ENCODE measurements around the gene ALDOB. TPM values are rescaled to one million over a fixed set of nuclear protein-coding genes. Genes with fewer than 3 reads are reported as not detected.

Gene ALDOB
- total and polyA plus RNA-seq, 2 donors from 2014 or later = 11.0 to 4,265 TPM

- Histone ChIP-seq H3K9me3 (ENCODE audit: control insufficient read depth in 2 of 3, insufficient read depth in 1 of 3, low read length in 3 of 3) (no peaks in the 10 kb centered on the region), H3K36me3 (ENCODE audit: control insufficient read depth in 2 of 3, insufficient read depth in 3 of 3, low read length in 3 of 3) (peaks cover 0 to 4% (median 0%) of the 10 kb centered on the region in 3 donors), H3K27ac (ENCODE audit: low read depth in 2 of 2, low read length in 2 of 2) (no peak overlapping the region), H3K4me3 (ENCODE audit: low read length in 3 of 3) (no peak overlapping the region), H3K9ac (ENCODE audit: low read length in 3 of 3) (no peak overlapping the region), H3K4me1 (ENCODE audit: control insufficient read depth in 2 of 3, insufficient read depth in 2 of 3, low read depth in 1 of 3, low read length in 3 of 3) (peaks cover 0 to 3% (median 0%) of the 10 kb centered on the region in 3 donors), H3K27me3 (ENCODE audit: control insufficient read depth, insufficient read depth, low read length) (no peaks in the 10 kb centered on the region)
- no peak for TF ChIP-seq CTCF (IDR thresholded peaks at IDR 0.05; ENCODE audit: borderline replicate concordance, extremely low read depth, insufficient read depth)
- FAIRE-seq (no peak), DNase-seq (no peak)
- intact Hi-C loops (cut with DNase I) = no loop called here
These were observed 44.8 kb upstream of the ALDOB start for GRCh38 chr9:101480386-101480785.

- Histone ChIP-seq H3K27me3 (ENCODE audit: control insufficient read depth, insufficient read depth, low read length) (no peaks in the 10 kb centered on the region), H3K4me1 (ENCODE audit: control insufficient read depth in 2 of 3, insufficient read depth in 2 of 3, low read depth in 1 of 3, low read length in 3 of 3) (peaks cover 0 to 3% (median 0%) of the 10 kb centered on the region in 3 donors), H3K4me3 (ENCODE audit: low read length in 3 of 3) (no peak overlapping the region), H3K36me3 (ENCODE audit: control insufficient read depth in 2 of 3, insufficient read depth in 3 of 3, low read length in 3 of 3) (peaks cover 0 to 8% (median 0%) of the 10 kb centered on the region in 3 donors), H3K27ac (ENCODE audit: low read depth in 2 of 2, low read length in 2 of 2) (peak overlapping the region in 1 of 2 donors; percentile 26), H3K9me3 (ENCODE audit: control insufficient read depth in 2 of 3, insufficient read depth in 1 of 3, low read length in 3 of 3) (no peaks in the 10 kb centered on the region), H3K9ac (ENCODE audit: low read length in 3 of 3) (no peak overlapping the region)
- DNase-seq (peak in 1 of 5 donors; percentile 73), FAIRE-seq (no peak)
- intact Hi-C loops (cut with DNase I) = no loop called here
- TF ChIP-seq CTCF (IDR thresholded peaks at IDR 0.05; ENCODE audit: borderline replicate concordance, extremely low read depth, insufficient read depth) = no peak
These were observed 43.9 kb upstream of the ALDOB start for GRCh38 chr9:101479338-101480030.

GRCh38 chr9:101478906-101479305 is 43.3 kb upstream of the ALDOB start:
- no peak for TF ChIP-seq CTCF (IDR thresholded peaks at IDR 0.05; ENCODE audit: borderline replicate concordance, extremely low read depth, insufficient read depth)
- Histone ChIP-seq H3K36me3 (ENCODE audit: control insufficient read depth in 2 of 3, insufficient read depth in 3 of 3, low read length in 3 of 3) (peaks cover 0 to 14% (median 0%) of the 10 kb centered on the region in 3 donors), H3K9me3 (ENCODE audit: control insufficient read depth in 2 of 3, insufficient read depth in 1 of 3, low read length in 3 of 3) (no peaks in the 10 kb centered on the region), H3K9ac (ENCODE audit: low read length in 3 of 3) (no peak overlapping the region), H3K4me3 (ENCODE audit: low read length in 3 of 3) (no peak overlapping the region), H3K4me1 (ENCODE audit: control insufficient read depth in 2 of 3, insufficient read depth in 2 of 3, low read depth in 1 of 3, low read length in 3 of 3) (peaks cover 0 to 3% (median 0%) of the 10 kb centered on the region in 3 donors), H3K27me3 (ENCODE audit: control insufficient read depth, insufficient read depth, low read length) (no peaks in the 10 kb centered on the region), H3K27ac (ENCODE audit: low read depth in 2 of 2, low read length in 2 of 2) (peak overlapping the region in 1 of 2 donors; percentile 26)
- DNase-seq (no peak), FAIRE-seq (no peak)
- intact Hi-C loops (cut with DNase I) = no loop called here

Measured in kidney (tissue), 14 donors.